HG02870 (cell line): ENCODE results near the gene TEAD4.

Source experiments
- ATAC-seq: cut with Tn5 transposase; IDR thresholded peaks from one replicate; pipeline ENCODE4 v1.9.1; 2021; ENCODE audit warnings: mild to moderate bottlenecking, moderate library complexity; ENCODE audit not compliant: unreplicated experiment

TEAD4 gene

DNA sequence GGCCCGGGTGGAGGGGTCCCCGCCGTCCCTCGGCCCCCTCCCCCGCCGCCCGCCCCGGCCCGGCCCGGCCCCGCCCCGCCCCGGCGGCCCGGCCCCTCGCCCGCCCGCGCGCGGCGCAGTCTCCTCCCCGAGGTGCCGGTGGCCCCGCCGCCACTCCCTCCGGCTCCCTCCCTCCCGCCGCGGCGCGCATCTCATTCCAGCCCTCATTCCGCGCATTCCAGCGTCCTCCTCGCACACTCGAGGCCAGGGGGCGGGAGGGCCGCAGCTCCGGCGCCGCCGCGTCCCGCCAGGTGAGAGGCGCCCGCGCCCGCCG, at the start of gene TEAD4:
TSS of gene TEAD4 (plus strand) at position 206 of the 313 bp plus-strand sequence.
- ATAC-seq = no peak

GRCh38 chr12:2912216-2912575, 47.0 kb upstream of the TEAD4 start:
- ATAC-seq = no peak

DNA sequence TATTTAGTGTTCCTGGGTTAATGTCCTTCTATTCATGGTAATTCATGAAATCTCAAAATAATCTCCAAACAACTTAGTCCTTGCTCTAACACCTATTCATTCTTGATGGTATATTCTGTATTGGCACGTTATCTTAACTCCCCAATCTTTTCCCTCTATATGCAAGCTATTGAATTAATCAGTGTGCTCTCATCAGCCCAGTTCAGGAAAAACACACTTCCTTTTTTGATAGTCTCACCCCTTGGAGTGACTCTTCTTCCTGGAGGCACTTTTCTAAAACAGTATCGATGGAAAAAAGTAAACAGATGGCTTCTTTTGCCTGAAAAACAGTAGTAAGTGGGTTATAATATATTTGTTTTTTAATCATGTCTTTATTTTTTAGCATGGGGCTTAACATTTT, 39.9 kb upstream of the TEAD4 start:
- ATAC-seq = no peak

- no peak for ATAC-seq
These were observed 36.9 kb upstream of the TEAD4 start for GRCh38 chr12:2922329-2922728.

DNA sequence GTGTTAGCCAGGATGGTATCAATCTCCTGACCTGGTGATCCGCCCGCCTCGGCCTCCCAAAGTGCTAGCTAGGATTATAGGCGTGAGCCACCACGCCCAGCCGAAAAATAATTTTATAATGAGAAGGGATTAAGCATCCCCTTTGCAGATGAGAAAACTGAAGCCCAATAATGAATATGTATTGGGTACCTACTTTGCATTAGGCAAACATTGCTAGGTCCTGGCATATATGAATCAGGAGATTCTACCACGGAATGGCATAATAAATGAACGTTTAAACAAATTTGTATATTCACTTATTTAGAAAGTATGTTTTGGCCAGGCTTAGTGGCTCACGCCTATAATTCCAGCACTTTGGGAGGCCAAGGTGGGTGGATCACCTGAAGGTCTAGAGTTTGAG, 36.1 kb upstream of the TEAD4 start:
- no peak for ATAC-seq

DNA sequence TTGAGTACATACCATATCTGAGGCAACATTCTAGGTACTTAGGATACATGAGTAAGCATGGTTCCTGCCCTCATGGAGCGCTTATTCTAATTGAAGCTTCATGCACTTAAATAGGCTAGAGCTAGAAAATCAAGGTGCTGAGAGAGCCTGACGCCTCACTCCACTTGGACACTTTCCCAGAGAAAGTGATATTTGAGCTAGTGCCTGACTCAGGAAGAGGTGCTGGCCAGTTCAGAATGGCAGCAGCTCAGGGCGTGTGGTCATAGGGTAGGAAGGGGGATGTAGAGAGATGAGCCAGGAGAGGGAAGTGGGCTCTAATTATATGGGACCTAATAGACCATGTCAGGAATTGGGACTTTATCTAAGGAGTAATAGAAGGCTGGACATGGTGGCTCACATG, 35.2 kb upstream of the TEAD4 start:
- ATAC-seq = no peak

- ATAC-seq = no peak
These were observed 33.7 kb upstream of the TEAD4 start for GRCh38 chr12:2925322-2925995.

DNA sequence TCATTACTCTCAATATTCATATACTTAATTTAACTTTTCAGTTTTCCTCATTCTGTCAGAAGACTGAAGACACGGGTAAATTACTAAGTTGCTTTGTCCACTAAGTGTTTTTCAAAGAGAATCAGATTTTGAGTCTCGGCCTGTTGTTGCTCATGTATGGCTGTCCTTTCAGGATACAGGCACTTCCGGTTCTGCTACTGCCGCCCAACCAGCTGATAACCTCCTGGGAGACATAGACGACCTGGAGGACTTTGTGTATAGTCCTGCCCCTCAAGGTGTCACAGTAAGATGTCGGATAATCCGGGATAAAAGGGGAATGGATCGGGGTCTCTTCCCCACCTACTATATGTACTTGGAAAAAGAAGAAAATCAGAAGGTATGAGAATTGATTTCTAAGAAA, 28.3 kb upstream of the TEAD4 start:
- no peak for ATAC-seq

GRCh38 chr12:2933586-2933985, 25.6 kb upstream of the TEAD4 start:
- ATAC-seq = no peak

- ATAC-seq = no peak
These were observed 24.8 kb upstream of the TEAD4 start for GRCh38 chr12:2934371-2934770.

DNA sequence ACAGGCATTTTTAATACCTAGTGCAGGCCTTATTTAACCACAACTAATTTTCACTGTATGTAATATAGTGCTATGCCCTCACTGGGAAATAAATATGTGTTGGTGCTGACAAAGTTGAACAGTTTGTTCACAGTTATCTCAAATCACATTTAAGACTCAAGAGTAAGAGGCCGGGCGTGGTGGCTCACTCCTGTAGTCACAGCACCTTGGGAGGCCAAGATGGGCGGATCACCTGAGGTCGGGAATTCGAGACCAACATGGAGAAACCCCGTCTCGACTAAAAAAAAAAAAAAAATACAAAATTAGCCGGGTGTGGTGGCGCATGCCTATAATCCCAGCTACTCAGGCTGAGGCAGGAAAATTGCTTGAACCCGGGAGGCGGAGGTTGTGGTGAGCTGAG, 22.9 kb upstream of the TEAD4 start:
- ATAC-seq = no peak

DNA sequence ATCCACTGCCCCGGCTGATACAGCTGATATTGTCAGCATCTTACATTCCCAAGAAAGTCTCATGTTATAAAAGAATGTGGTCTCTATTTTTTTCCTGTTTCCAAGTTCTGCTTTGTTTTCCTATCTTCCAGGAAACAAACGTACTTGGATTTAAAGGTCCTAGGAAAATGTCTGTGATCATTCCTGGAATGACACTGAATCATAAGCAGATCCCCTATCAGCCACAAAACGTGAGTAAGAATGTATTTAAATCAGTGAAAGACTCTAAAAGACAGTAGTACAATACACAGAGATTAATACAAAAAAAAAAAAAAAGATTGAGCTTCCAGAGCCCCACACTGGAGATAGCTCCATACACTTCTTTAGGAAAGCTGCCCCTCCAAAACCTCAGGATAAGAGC, 21.7 kb upstream of the TEAD4 start:
- no peak for ATAC-seq

GRCh38 chr12:2939191-2939590, 20.0 kb upstream of the TEAD4 start:
- ATAC-seq = no peak

DNA sequence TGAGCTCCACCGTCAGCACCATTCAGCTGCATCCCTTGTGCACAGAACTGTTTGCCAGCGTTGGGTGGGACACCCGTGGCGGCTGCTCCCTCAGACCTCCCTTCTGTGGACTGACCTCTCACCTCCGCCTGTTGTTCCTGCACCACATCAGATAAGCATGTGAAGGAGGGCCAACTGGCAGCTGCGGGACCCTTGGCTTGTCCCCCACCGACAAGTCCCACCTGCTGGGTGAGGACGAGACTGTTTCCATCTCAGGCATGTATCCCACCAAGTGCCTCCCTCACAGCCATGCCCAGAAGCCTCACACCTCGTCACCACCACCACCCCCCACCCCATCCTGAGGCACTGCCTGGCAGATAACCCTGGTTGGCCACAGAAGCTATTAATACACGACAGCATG, 18.6 kb upstream of the TEAD4 start:
- ATAC-seq = no peak

DNA sequence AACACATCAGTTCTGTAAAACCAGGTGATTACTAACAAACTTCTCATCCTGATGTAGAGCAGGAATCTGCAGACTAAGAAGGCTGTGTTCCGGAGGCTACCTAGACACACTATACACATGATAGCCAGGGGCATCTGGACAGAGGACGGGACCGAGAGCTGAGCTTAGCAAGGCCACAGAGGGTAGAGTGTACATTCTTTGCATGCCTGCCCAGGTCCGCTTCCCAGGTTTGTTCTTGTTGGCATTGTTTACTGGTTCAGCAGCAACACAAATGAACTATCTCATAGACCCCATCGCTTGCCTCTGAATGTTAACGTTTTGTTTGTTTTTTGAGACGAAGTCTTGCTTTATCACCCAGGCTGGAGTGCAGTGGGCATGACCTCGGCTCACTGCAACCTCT, 17.7 kb upstream of the TEAD4 start:
- no peak for ATAC-seq

DNA sequence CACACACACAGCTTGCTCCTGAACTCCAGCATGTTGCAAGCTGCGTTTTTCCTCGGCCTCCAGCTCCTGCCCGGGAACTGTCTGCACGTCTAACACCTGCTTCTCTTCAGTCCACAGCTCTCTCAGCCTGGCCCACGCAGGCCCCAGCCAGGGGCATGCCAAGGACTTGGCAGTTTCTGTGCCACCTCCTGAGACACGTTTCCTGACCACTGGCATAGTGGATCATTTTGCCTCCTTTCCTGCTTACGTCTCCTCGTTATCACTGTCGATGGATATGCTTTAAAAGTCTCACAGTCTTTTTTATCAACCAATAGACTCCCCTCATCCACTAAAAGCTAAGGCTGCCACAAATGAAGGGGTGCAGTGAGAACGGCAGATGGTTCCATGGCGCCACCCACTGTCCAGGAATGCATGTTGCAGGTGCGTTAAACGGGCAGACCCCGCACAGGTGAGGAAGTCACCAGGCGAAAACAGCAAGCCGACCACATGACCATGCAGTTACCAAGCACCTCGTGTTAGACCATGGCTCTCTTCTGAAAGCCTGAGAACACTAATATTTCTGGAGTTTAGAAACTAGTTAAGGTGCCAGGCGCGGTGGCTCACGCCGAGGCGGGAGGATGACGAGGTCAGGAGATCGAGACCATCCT, 14.7 kb upstream of the TEAD4 start:
- no peak for ATAC-seq

DNA sequence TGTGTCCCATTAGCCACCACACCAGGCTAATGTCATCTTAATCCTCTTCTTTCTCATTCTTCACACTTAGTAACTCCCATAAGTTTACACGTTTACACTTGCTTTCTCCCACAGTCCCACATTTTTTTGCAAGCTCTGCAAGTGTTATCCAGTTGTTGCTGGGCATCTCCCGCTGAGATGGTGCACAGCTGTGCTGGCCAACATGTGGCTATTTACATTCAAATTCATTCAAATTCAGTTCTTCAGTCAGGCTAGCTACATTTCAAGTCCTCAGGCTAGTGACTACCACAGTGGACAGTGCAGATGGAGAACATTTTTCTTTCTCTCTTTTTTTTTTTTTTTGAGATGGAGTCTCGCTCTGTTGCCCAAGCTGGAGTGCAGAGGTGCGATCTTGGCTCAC, 9.8 kb upstream of the TEAD4 start:
- no peak for ATAC-seq

GRCh38 chr12:2955888-2956287, 3.3 kb upstream of the TEAD4 start:
- no peak for ATAC-seq

- ATAC-seq = no peak
These were observed 1.3 kb upstream of the TEAD4 start for GRCh38 chr12:2957816-2958431.

- ATAC-seq = no peak
These were observed 585 bp upstream of the TEAD4 start for GRCh38 chr12:2958432-2959191.

- no peak for ATAC-seq
These were observed 550 bp downstream of the TEAD4 start for GRCh38 chr12:2959505-2960389.
